ENCODE results near the gene ZBTB24. TPM values are rescaled to one million over a fixed set of nuclear protein-coding genes. Genes with fewer than 3 reads are reported as not detected.

Gene ZBTB24
- total RNA-seq, 1 experiment from 2014 or later: 10.4 TPM

GRCh38 chr6:109447878-109448555 is 35.0 kb downstream of the ZBTB24 start:
- no peaks in the 10 kb centered on the region for H3K9me3 Mint-ChIP-seq (ENCODE audit: unreplicated experiment)
- no peak overlapping the region for H3K4me3 Mint-ChIP-seq (ENCODE audit: unreplicated experiment)
- CTCF ChIA-PET: interaction anchor here (0.7 kb wide), 1 partner anchor 9 kb away, joined by 3 read pairs; no protein-coding TSS in a partner anchor
- TF ChIP-seq, protein P1, sequence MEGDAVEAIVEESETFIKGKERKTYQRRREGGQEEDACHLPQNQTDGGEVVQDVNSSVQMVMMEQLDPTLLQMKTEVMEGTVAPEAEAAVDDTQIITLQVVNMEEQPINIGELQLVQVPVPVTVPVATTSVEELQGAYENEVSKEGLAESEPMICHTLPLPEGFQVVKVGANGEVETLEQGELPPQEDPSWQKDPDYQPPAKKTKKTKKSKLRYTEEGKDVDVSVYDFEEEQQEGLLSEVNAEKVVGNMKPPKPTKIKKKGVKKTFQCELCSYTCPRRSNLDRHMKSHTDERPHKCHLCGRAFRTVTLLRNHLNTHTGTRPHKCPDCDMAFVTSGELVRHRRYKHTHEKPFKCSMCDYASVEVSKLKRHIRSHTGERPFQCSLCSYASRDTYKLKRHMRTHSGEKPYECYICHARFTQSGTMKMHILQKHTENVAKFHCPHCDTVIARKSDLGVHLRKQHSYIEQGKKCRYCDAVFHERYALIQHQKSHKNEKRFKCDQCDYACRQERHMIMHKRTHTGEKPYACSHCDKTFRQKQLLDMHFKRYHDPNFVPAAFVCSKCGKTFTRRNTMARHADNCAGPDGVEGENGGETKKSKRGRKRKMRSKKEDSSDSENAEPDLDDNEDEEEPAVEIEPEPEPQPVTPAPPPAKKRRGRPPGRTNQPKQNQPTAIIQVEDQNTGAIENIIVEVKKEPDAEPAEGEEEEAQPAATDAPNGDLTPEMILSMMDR (IDR thresholded peaks at IDR 0.05; ENCODE audit: unreplicated experiment): no peak
- POLR2A ChIA-PET: interaction anchor here (1.0 to 2.9 kb wide), 3 partner anchors 13 to 65 kb away, joined by 3 to 11 read pairs (median 10); partner anchors contain the start of gene CD164
- no TSS peak for BruUV-seq (replicated peaks)
- H3K27ac Mint-ChIP-seq (ENCODE audit: low read depth, unreplicated experiment): no peak overlapping the region
- no peaks in the 10 kb centered on the region for H3K27me3 Mint-ChIP-seq (ENCODE audit: insufficient read depth, unreplicated experiment)
- peaks cover 34% of the 10 kb centered on the region for H3K36me3 Mint-ChIP-seq (ENCODE audit: insufficient read depth, unreplicated experiment)
- no peak for DNase-seq (ENCODE audit: unreplicated experiment)
- intact Hi-C loops (cut with micrococcal nuclease): no loop called here
- no peaks in the 10 kb centered on the region for H3K4me1 Mint-ChIP-seq (ENCODE audit: insufficient read depth, unreplicated experiment)

DNA sequence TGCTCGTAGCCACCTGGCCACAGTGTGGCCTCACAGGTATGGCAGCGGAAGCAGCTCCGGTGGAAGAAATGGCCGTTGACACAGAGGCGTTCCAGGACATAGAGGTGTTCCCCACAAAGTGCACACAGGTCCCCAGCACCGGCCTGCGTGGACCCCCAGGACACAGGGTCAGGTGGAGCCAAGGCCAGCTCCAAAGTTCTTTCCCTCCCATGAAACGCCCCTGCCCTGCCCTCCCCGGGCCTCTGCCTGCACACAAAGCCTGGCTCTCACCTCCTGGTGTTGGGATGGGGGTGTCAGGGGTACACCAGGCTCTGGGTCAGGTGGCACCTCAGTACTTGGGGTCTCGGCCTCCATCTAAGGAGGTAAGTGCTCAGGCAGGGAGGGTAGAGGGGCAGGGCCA is 35.9 kb downstream of the ZBTB24 start:
- ChIA-PET POLR2A (interaction anchor here (0.9 to 1.9 kb wide), 3 partner anchors 9 to 352 kb away, joined by 5 to 10 read pairs (median 5); partner anchors contain the start of genes CEP57L1 and SESN1), CTCF (interaction anchor here (0.7 to 0.8 kb wide), 4 partner anchors 12 to 260 kb away, joined by 3 read pairs; no protein-coding TSS in a partner anchor)
- no peaks in the 10 kb centered on the region for H3K9me3 Mint-ChIP-seq (ENCODE audit: unreplicated experiment)
- H3K27ac Mint-ChIP-seq (ENCODE audit: low read depth, unreplicated experiment): no peak overlapping the region
- BruUV-seq (replicated peaks): no TSS peak
- intact Hi-C loops (cut with micrococcal nuclease): no loop called here
- no peak for DNase-seq (ENCODE audit: unreplicated experiment)
- H3K36me3 Mint-ChIP-seq (ENCODE audit: insufficient read depth, unreplicated experiment): peaks cover 34% of the 10 kb centered on the region
- no peaks in the 10 kb centered on the region for H3K4me1 Mint-ChIP-seq (ENCODE audit: insufficient read depth, unreplicated experiment)
- no peak overlapping the region for H3K4me3 Mint-ChIP-seq (ENCODE audit: unreplicated experiment)
- no peaks in the 10 kb centered on the region for H3K27me3 Mint-ChIP-seq (ENCODE audit: insufficient read depth, unreplicated experiment)
- TF ChIP-seq, protein P1 (IDR thresholded peaks at IDR 0.05; ENCODE audit: unreplicated experiment): no peak

- DNase-seq (ENCODE audit: unreplicated experiment): no peak
- H3K27ac Mint-ChIP-seq (ENCODE audit: low read depth, unreplicated experiment): no peak overlapping the region
- no peaks in the 10 kb centered on the region for H3K9me3 Mint-ChIP-seq (ENCODE audit: unreplicated experiment)
- ChIA-PET POLR2A (interaction anchor here (0.9 to 9.4 kb wide), 4 partner anchors 9 to 352 kb away, joined by 5 to 93 read pairs (median 5); partner anchors contain the start of genes CD164, CEP57L1, MICAL1 and SESN1), CTCF (interaction anchor here (0.8 kb wide), 2 partner anchors 17 to 50 kb away, joined by 3 read pairs; no protein-coding TSS in a partner anchor)
- intact Hi-C loops (cut with micrococcal nuclease): no loop called here
- TF ChIP-seq, protein P1 (IDR thresholded peaks at IDR 0.05; ENCODE audit: unreplicated experiment): no peak
- H3K4me1 Mint-ChIP-seq (ENCODE audit: insufficient read depth, unreplicated experiment): peaks cover 5% of the 10 kb centered on the region
- no peaks in the 10 kb centered on the region for H3K27me3 Mint-ChIP-seq (ENCODE audit: insufficient read depth, unreplicated experiment)
- BruUV-seq (replicated peaks): no TSS peak
- no peak overlapping the region for H3K4me3 Mint-ChIP-seq (ENCODE audit: unreplicated experiment)
- H3K36me3 Mint-ChIP-seq (ENCODE audit: insufficient read depth, unreplicated experiment): peaks cover 34% of the 10 kb centered on the region
Observed at GRCh38 chr6:109446541-109446940, 36.5 kb downstream of the ZBTB24 start.

DNA sequence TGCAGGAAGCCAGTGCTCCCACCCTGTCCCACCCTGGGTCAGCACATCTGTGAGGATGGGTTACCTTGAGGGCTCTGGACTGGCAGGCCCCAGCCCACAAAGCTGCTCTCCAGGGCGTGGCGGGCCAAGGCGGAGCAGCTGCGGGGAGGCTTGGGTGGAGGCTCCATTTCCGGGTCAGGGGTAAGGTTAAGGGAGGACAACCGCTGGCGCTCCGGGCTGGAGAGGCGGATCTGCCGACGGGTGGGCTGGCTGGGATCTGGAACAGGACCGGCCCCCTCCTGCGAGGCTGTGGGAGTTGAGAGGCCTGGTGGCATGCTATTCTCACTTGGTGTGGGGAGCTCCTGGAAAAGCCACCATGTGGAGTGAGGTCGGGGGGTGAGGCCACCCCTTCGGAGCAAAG is 36.9 kb downstream of the ZBTB24 start:
- Mint-ChIP-seq H3K9me3 (ENCODE audit: unreplicated experiment) (no peaks in the 10 kb centered on the region), H3K36me3 (ENCODE audit: insufficient read depth, unreplicated experiment) (peaks cover 34% of the 10 kb centered on the region), H3K4me1 (ENCODE audit: insufficient read depth, unreplicated experiment) (peaks cover 8% of the 10 kb centered on the region), H3K27ac (ENCODE audit: low read depth, unreplicated experiment) (no peak overlapping the region), H3K4me3 (ENCODE audit: unreplicated experiment) (no peak overlapping the region), H3K27me3 (ENCODE audit: insufficient read depth, unreplicated experiment) (no peaks in the 10 kb centered on the region)
- CTCF ChIA-PET: no interaction called here
- no TSS peak for BruUV-seq (replicated peaks)
- intact Hi-C loops (cut with micrococcal nuclease): no loop called here
- TF ChIP-seq, protein P1 (IDR thresholded peaks at IDR 0.05; ENCODE audit: unreplicated experiment): no peak
- no peak for DNase-seq (ENCODE audit: unreplicated experiment)
- POLR2A ChIA-PET: interaction anchor here (0.7 to 9.4 kb wide), 5 partner anchors 10 to 351 kb away, joined by 3 to 93 read pairs (median 5); partner anchors contain the start of genes CD164, CEP57L1, MICAL1 and SESN1

Measured in MCF 10A (cell line).